NAMALWA (cell line): ENCODE measurements around the gene RBM45.
"Not testable (repeated sequence)": the region's sequence is repeated elsewhere in the genome, so short reads cannot be mapped to it uniquely, and the experiment has no call there.

Experiments used
- DNase-seq: peaks from one replicate; pipeline ENCODE4 v3.0.0-alpha.2; 2015; ENCODE audit warnings: low spot score

Gene RBM45, protein sequence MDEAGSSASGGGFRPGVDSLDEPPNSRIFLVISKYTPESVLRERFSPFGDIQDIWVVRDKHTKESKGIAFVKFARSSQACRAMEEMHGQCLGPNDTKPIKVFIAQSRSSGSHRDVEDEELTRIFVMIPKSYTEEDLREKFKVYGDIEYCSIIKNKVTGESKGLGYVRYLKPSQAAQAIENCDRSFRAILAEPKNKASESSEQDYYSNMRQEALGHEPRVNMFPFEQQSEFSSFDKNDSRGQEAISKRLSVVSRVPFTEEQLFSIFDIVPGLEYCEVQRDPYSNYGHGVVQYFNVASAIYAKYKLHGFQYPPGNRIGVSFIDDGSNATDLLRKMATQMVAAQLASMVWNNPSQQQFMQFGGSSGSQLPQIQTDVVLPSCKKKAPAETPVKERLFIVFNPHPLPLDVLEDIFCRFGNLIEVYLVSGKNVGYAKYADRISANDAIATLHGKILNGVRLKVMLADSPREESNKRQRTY

DNA sequence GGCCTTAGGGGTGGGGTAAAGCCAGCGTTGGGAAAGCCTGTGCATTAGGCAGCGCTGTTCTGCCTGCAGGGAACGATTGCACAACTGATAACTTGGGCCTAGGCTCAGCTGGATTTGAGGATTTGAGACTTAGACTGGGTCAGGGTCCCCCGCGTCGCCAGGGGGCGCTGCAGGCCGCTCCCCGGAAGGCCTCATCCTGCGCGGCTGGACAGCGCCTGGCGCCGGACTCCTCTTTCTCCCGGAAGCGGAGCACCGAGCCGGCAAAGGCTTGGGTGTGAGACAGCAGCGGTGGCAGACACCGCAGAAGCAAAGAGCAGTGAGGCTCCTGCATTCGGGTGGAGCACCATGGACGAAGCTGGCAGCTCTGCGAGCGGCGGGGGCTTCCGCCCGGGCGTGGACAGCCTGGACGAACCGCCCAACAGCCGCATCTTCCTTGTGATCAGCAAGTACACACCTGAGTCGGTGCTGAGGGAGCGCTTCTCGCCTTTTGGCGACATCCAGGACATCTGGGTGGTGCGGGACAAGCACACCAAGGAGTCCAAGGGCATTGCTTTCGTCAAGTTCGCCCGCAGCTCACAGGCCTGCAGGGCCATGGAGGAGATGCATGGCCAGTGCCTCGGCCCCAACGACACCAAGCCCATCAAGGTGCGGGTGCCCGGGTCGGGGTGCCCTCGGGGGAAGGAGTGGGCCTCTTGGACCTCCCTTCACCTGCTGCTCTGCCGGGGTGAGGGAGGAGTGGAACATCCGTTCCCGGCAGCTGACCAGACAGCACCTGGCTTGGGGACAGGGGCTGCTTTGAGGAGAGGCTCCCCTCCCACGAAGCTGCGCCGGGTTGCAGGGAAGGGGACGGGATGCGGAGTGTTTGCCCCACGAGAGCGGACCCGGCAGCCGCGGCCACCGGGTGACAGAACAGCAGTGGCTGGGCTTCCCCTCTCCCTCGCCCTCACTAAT lies at the start of gene RBM45:
Gene RBM45, plus strand, starts transcription at position 236 of the 951 bp plus-strand sequence. Its CDS starts 110 bp downstream, at position 346.
- DNase-seq = peak; percentile 92

DNA sequence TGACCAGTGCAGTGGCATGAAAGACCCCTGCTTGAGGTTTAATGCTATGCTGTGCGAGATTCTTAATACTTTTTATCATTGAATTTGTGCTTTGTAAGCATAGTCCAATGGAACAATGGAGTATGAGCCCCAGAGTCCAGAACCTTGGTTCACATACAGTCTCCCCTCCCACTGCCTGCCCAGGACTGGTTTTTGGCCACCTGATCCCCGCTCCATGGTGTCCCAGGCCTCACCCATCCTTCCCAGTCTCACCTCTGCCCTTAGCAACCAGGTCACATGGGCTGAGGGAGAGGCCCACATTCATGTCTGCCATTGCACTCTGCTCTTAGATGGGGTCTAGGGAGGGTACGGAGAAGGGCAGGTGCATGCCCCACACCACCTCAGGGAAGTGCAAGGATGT lies 45.9 kb upstream of the RBM45 start:
- DNase-seq = no peak

DNA sequence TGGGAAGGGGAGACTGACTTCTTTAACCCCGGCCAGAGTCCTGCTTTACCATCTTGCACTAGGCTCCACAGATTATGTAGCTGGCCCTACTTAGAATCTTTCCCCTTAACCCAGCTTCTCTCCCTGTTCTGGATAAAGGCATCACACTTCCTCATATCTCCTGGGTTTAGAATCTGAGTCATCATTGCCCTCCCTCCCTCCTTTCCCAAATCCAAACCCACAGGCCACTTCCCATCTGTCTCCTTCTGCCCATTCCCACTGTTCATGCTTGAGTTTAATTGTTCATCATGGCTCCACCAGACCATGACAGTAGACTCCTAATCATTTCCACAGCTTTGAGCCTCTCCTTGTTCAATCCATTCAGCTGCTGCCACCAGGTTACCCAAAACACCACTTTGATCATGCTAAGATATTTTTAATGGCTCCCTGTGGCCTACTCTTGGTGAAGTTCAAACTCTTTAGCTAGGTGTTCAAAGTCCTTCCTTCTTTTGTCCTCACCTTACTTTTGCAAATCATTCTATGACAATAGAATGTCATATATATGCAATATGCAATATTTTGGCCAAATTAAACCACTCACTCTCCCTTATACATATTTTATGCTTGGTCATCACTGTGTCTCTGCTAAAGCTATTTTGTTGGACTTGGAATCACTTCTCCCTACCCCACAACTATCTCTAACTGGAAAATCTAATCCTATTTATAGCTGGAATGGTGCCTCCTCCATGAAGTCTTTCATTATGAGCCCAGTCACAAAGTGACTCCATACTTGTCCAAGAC lies 45.2 kb upstream of the RBM45 start:
- DNase-seq = no peak

DNA sequence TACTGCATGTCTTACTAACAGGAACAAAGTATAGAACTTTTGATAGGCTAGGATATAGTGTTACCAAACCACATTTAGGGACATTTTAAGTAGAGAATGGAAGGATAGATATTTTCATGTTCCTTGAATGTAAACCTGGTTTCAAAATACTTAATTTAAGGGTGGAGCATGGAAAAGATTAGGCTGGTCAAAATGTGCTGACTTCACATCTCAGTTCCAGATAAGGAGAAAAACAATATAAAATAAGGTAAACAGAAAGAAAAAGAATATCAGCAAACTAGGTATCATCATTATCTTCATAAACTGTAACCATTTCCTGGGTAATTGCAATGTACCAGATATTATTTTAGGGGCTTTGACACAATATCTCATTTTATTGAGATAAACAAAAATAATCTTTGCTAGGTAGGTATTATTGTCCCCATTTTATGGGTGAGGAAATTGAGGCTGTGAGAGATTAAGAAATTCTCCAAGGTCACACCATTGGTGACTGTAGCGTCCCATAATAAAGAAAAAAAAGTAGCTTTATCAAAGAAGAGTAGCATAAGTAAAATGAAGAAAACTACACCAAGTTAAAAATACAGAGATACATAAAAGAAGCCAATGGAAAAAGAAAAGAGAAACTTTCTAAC lies 43.3 kb upstream of the RBM45 start:
- DNase-seq = no peak

DNA sequence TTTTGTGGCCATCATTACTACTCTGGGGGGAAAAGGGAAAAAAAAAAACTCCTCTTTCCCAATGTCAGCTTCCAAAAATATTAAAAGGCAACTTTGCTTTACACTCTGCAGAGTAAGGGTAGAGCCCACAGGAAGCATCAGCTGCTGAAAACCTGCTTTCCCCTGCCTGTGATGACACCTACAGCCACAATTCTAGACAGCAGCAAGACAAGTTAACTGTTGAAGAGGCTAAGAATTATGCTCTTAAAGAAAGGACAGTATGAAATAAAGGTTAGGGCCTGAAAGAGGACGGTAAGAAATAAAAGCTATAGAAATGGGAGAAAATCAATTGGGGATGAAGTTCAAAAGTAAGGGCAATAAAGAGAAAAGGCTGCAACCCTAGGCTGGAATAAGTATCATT lies 42.7 kb upstream of the RBM45 start:
- DNase-seq = no peak

DNA sequence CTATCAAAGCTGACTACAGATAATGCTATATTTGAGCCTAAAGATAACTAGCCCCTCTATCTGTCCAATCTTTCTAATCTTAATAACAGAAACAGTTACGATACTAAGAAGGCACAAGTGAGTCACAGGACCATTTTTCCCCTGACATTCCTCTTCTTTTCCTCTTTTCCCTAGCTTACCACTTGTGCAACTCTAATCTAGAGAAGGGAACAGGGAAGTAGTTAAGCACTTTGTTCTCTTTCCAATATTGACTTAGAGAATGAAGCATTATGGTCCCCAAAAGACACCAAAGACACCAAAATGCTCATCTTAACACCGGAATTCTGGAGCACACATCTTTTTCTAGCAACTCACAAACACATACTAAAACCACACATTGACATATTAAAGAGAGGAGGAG lies 41.4 kb upstream of the RBM45 start:
- DNase-seq = no peak

DNA sequence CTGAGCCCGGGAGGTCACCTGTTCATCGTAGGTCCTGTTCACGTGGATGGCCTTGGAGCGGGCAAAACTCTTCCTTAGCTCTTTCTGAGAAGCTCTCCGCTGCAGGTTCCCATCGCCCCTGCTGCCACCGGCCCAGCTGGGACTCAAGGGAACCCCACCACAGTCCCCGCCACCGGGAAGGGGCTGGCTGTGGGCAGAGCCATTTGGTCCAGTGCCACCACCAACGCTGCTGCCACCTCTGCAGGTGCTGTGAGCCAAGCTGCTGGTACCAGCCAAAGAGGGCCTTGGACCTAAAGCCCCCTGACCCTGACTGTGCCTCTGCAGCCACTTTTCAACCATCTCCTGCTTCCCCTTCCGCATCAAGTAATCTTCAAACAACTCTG lies 40.2 kb upstream of the RBM45 start:
- no peak for DNase-seq

DNA sequence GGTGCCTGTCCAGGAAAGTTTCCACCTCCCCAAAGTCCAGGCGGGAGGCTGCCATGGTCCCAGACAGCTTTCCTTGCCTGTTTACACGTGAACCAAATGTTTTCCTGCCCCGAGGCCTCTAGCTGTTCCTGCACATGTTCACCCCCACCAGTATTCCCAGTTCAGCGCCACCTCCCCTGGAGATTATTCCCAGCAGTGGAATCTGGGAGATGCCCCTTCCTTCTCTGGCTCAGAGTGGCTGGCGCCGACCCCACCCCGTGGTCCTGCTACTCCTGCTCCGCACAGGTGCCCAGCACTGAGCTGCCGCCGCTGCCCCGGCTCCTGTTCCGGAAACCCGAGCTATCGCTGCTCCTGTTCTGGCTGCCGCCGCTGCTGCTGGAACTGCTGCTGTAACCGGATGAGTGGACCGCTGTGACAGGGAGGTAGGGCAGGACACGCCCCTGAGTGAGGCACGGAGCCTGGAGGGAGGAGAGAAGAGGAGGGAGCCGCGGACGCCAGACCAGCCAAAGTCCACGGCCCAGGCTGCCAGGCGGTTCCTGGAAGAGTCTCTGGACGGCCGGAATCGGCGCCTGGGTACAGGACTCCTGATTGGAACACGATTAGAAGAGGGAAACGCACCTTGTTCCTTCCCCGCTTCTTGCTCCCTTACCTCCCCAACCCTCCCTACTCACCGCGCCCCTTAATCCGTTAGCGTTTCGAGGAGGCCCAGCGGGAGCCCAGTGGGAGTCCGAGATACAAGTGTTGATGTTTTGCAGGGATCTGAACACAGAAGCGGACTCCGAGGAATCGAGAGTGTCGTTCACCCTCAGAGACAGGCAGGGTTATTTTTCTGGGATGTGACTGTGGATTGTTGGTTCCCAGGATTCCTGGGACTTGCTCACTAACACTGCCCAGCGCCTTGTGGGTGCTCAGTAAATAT lies 39.6 kb upstream of the RBM45 start, which contains the start of gene PDE11A:
Gene PDE11A, minus strand, starts transcription at position 395 of the 919 bp plus-strand sequence. Its CDS starts 340 bp downstream, at position 55.
- DNase-seq = no peak

DNA sequence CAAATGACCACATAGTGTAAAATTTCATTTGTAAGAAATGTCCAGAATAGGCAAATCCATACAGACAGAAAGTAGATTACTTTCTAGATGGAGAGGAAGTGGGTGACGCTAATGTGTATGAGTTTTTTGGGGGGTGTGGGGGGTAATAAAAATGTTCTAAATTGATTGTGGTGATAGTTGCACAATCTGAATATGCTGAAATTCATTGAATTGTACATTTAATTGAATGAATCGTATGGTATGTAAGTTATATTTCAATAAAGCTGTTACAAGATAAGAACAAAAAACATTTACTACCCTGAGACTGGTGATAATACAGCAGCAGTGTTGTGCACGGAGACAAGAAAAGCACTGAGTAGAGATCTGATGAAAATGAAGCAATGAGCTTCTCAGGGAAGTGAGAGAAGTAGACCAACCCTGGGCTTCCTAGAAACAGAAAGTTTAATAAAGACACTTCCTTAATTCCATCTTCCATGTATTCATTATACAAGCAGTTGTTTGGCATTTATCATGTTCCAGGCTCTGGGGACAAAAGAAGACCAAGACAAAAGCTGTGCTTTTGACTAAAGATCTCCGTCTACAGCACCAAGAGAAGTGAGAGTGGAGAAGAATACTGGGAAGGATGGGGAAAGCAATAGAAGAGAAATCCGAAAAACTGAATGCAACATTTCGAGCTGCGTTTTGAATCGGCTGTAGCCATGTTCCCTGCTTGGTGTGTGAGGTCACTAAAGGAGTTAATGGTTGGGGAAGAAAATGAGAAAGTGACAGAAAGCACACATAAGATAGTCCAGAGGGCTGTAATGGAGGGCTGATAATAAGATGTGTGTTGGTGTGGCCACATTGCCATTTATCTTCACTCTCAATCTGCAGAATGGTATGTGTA lies 37.9 kb upstream of the RBM45 start:
- DNase-seq = no peak

DNA sequence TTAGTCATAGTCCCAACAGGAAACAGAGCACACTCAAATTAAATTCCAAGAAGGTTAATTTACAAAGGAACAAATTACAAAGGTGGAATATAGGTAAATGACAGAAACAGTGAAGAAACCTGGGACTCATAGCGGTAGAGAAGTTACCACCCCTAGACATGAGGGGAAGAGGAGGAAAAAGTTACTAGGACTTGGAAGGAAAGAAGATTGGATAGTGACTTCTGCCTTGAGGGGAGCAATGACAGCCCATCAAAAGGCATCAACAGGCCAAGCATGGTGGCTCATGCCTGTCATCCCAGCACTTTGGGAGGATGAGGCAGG lies 37.3 kb upstream of the RBM45 start:
- DNase-seq = no peak

DNA sequence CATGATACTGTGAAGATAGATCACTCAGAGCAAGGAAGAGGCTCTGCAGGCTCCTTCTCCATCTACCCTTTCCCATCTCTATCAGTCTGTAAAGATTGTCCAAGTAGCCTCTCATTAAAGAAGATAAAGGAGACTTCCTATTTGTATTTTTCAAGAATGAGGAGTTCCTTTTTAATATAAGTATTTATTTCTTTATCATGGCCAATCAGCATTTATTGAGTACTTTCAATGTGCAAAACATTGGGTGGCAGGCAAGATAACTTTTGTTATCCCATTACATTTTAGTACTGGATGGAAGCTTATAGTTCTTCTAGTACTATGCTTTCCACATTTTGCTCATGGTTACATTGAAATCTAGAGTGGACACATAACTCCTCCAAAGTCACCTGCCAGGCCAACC lies 36.1 kb upstream of the RBM45 start:
- DNase-seq = no peak

DNA sequence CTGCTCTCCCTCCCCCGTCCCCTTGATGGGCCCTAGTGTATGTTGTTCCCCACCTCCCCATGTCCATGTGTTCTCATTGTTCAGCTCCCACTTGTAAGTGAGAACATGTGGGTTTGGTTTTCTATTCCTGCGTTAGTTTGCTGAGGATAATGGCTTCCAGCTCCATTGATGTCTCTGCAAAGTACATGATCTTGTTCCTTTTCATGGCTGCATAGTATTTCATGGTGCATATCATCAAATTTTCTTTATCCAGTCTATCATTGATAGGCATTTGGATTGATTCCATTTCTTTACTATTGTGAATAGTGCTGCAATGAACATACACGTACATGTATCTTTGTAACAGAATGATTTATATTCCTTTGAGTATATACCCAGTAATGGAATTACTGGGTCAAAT lies 33.0 kb upstream of the RBM45 start:
- not testable (repeated sequence) for DNase-seq

DNA sequence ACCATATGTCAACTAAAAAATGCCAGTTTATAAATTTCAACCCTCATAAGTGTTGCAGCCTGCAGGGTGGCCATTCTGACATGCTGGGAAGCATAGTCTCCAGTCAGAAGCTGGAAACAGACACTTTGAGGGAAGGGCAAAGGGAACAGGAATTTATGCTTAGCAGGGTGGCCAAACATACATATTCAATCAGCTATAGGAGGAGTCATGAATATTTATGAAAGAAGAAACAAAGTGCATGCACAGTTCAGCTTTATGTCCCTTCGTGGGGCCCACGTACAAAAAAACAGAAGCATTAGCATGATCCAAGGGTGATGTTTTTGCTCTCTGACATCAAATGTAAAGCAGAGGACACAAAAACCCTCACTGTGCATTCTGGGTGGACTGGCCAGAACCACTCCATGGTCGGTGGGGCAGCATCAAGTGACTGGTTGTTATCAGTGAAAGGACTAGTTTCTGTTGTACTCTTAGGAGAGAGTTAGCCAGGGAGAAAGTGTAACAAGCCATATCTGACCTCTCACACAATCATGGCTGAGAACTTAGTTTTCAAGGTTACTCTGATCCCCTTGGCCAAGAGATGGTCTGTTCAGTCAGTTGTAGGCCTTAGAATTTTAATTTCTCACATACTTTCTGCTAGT lies 29.7 kb upstream of the RBM45 start:
- DNase-seq = no peak

DNA sequence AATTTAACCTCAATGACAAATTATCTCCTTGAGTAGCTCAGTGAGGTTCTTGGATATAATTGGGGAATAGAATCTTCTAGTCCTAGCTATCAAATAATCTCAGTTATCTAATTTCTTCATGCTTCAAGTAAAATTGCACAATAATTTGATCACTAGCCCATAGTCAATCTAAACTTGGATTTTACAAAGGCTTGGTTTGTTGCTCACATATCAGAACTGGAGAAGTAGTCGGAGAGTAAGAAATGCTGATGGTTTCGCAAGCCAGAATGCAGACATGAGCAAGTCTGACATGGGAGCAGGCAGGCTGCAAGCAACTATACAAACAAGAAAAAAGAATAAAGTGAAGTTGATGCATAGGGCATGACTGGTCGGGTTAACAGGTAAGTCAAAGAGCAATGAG lies 28.0 kb upstream of the RBM45 start:
- no peak for DNase-seq

DNA sequence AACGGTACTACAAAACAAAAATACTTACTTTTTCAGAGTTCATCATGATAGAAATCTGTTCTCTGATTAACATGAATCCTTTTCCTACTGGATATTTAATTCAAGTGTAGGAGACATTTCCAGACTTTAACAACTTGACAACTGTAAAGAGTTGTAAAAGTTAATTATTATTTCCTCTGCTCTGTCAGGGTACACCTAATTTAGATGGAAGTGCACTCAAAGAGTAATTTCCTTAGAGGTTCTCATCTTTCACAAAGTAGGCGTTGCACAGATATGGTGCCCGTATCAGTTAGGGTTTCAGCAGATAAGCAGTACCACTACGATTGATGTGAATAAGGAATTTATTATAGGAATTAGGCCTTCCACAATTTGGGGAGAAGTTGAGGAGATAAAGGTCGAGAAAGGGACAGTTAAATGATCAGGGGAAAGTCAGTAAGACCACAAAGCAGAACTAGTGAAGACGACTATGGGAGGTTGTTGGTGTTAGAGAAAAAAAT lies 23.4 kb upstream of the RBM45 start:
- DNase-seq = no peak

DNA sequence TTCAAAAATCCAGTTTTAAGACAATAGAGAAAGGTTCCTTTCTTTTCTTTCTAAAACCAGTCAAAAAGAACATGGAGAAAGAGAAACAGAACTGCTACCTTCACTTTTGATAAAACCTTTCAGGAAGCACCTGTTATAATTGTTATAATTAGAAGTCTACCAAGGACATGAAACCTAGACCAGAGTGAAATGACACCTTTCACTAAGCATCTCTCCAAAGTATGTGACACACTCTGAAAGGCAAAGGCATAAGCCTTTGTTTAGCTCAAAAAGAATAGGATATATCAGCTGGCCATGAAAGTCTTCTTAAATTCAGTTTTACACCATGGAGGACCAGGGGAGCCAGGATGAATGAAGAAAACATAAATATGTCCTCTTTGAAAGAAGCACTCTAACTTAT lies 18.8 kb upstream of the RBM45 start:
- DNase-seq = no peak

DNA sequence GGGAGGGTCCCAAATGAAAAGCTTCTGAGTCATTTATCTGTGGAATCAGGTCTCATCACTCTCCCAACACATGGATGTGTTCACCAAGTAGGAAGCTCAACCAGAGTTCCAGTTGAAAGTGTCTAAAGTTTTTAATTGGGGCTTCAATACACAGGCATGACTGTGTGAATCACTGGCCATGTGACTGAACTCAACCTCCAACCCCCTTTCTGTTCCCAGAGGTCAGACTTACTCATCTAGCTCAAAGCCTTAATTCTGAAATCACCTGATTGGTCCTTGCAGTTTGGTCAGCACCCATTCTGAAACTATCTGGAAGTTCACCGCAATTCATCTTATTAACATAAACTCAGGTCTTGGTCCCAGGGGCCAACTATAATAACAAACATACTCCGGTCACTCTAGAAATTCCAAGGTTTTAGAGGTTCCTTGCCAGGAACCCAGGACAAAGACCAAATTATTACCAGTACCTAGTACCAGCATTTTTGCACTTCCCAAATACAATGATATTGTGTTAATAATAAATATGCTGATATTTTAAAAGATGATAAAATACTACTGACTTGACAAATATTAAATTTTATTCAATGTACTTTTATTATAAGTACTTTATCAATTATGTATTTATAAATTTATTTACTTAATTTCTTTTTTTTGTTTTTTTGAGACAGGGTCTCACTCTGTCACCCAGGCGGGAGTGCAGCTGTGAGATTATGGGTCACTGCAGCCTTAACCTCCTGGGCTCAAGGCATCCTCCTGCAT lies 10.7 kb upstream of the RBM45 start:
- no peak for DNase-seq

DNA sequence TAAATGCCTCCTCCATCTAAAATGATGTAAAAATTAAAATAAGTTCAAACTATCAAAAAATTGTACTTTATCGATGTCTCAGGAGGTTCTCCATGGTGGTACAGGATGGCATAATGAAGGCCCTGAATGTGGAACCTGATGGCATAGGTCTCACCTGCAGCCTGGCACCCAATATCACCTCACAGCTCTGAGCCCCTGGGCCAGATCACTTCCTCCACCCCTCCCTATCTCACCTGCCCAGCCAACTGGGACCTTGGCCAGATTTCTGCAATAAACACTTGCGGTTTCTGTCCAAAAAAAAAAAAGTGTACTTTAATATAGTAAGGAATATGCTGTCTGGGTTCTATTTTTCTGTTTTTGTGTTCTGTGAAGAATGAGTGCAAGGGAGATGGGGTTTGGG lies 6.7 kb upstream of the RBM45 start:
- DNase-seq = no peak
